ENCODE measurements around the gene TOP3B.

DNA sequence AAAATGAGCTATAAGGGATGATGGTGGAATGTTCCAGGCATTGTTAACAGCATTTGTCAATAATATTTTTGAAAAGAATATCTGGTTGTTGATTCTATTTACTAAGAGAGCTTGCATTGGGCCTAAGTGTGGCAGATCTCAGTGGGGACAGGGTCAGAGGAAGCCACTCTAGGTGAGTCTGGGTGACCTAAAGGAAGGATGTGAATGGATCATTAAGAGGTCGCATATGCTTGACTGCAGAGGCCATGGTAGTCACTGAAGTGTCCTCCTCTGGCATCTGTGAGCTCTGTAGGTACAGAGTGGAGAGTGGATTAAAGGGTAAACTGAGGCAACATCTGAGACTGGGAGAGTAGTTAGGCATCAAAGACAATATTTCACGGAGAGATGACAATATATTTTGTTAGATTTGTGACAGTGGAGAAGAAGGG lies 37.9 kb upstream of the TOP3B start:
- TF ChIP-seq, protein P1, sequence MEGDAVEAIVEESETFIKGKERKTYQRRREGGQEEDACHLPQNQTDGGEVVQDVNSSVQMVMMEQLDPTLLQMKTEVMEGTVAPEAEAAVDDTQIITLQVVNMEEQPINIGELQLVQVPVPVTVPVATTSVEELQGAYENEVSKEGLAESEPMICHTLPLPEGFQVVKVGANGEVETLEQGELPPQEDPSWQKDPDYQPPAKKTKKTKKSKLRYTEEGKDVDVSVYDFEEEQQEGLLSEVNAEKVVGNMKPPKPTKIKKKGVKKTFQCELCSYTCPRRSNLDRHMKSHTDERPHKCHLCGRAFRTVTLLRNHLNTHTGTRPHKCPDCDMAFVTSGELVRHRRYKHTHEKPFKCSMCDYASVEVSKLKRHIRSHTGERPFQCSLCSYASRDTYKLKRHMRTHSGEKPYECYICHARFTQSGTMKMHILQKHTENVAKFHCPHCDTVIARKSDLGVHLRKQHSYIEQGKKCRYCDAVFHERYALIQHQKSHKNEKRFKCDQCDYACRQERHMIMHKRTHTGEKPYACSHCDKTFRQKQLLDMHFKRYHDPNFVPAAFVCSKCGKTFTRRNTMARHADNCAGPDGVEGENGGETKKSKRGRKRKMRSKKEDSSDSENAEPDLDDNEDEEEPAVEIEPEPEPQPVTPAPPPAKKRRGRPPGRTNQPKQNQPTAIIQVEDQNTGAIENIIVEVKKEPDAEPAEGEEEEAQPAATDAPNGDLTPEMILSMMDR (IDR thresholded peaks at IDR 0.05; ENCODE audit: insufficient read depth, low read length, poor library complexity, severe bottlenecking): no peak
- TF ChIP-seq EZH2phosphoT487 (conservative IDR thresholded peaks at IDR 0.05; ENCODE audit: low read length): no peak

All from SU-DHL-6 (cell line).